ENCODE results near the gene UGT1A7.

Gene UGT1A7

DNA sequence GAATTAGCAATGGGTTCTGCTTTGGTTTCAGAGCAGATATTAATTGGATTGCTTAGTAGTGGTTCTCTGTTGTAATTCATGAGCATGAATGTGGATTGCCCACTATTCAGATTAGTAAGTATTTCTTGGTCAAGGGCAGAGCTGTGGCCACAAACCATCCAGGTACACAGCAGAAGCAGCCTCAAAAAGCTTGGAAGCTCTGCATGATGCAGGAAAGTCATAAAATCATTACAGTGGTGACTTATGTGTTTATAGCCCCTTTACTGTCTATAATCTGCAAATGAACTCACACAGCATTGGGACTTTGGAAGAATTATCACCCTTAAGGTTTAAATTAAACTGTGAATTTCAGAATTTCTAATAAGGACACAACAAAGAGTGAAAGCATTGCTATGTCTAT is 76.4 kb downstream of the UGT1A7 start:
- no peak for DNase-seq (ENCODE audit: low spot score)
- no peak for TF ChIP-seq CTCF (IDR thresholded peaks at IDR 0.05; ENCODE audit: extremely low read depth, missing control alignments)

DNA sequence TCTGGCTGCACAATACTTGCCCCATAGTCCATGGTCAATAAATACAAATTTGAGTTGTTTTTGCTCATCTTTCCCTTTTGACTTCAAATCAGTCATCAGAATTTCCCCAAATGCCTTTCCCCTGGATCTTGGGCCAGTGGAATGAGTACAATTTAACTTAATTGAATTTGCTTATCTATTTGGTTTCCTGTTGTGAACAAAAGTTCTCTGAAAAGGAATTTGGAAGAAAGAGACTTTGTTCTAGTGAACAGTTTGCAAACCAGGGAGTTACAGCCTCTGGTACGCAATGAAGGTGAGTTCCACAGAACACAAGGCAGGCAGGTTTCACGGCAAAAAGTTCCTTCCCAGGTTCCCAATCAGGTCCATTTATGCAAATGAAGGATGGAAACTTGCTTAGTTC is 77.1 kb downstream of the UGT1A7 start:
- no peak for TF ChIP-seq CTCF (IDR thresholded peaks at IDR 0.05; ENCODE audit: extremely low read depth, missing control alignments)
- DNase-seq (ENCODE audit: low spot score): no peak

- no peak for TF ChIP-seq CTCF (IDR thresholded peaks at IDR 0.05; ENCODE audit: extremely low read depth, missing control alignments)
- no peak for DNase-seq (ENCODE audit: low spot score)
Measured at GRCh38 chr2:233760043-233760442, 78.3 kb downstream of the UGT1A7 start, which contains the start of gene UGT1A1. UGT1A1 (plus strand) TSS chr2:233760270; CDS start chr2:233760288, 18 bp downstream.

GRCh38 chr2:233761040-233761769 is 79.5 kb downstream of the UGT1A7 start:
- no peak for DNase-seq (ENCODE audit: low spot score)
- no peak for TF ChIP-seq CTCF (IDR thresholded peaks at IDR 0.05; ENCODE audit: extremely low read depth, missing control alignments)

GRCh38 chr2:233764264-233764663 is 82.6 kb downstream of the UGT1A7 start:
- no peak for TF ChIP-seq CTCF (IDR thresholded peaks at IDR 0.05; ENCODE audit: extremely low read depth, missing control alignments)
- DNase-seq (ENCODE audit: low spot score): no peak

DNA sequence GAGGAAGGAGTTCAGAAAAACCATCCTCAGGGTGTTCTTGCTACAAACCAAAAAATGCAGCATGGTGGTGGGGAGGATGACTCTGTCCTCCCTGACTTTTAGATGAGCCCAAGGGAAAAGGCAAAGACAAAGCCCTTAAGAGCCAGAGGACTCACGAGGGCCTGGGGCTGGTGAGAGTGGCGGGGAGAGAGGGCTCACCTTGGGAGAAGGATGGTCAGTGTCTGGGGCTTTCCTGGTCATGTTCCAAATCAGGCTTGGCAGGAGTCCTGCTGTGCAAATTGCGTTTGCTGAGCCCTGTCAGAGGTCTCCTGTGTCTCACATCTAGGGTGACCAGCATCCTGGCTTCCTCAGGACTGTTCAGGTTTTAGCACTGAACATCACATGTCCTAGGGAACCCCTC is 83.1 kb downstream of the UGT1A7 start:
- no peak for DNase-seq (ENCODE audit: low spot score)
- TF ChIP-seq CTCF (IDR thresholded peaks at IDR 0.05; ENCODE audit: extremely low read depth, missing control alignments): no peak

GRCh38 chr2:233766416-233766815 is 84.7 kb downstream of the UGT1A7 start:
- no peak for DNase-seq (ENCODE audit: low spot score)

More at GRCh38 chr2:233766416-233766815, 84.7 kb downstream of the UGT1A7 start:
- no peak for TF ChIP-seq CTCF (IDR thresholded peaks at IDR 0.05; ENCODE audit: extremely low read depth, missing control alignments)
